ENCODE measurements around the gene SMPD3. TPM values are rescaled to one million over a fixed set of nuclear protein-coding genes. Genes with fewer than 3 reads are reported as not detected.

The SMPD3 gene
- total and polyA plus RNA-seq, 7 donors, result 0.04 to 0.21 (median 0.08) TPM

GRCh38 chr16:68365167-68365817 lies 83.0 kb downstream of the SMPD3 start:
- H3K4me3 ChIP-seq, result no peak overlapping the region
- no peaks in the 10 kb centered on the region for H3K27me3 ChIP-seq (ENCODE audit: insufficient read depth in 3 of 3, low read length in 2 of 3)
- no peak overlapping the region for H3K27ac ChIP-seq
- H3K36me3 ChIP-seq (ENCODE audit: insufficient read depth in 1 of 2, low read depth in 1 of 2), result peaks cover 0 to 8% of the 10 kb centered on the region in 2 donors
- H3K9me3 ChIP-seq, result no peaks in the 10 kb centered on the region
- intact Hi-C loops (cut with DNase I), result loop anchor here in 1 of 2 donors (10.0 kb wide), 1 partner anchor 150 kb away; no protein-coding TSS in a partner anchor
- DNase-seq (no peak), ATAC-seq (peak; percentile 9 to 32 (median 15))
- no peaks in the 10 kb centered on the region for H3K4me1 ChIP-seq
- WGBS, 3 donors, result 39 to 58% (median 40%) methylated on average over 18 of the region's 18 CpGs
- no peak for TF ChIP-seq CTCF (IDR thresholded peaks at IDR 0.05)

- Histone ChIP-seq H3K4me3 (no peak overlapping the region), H3K9me3 (no peaks in the 10 kb centered on the region), H3K4me1 (no peaks in the 10 kb centered on the region), H3K27ac (no peak overlapping the region), H3K36me3 (ENCODE audit: insufficient read depth in 1 of 2, low read depth in 1 of 2) (peaks cover 0 to 12% of the 10 kb centered on the region in 2 donors), H3K27me3 (ENCODE audit: insufficient read depth in 3 of 3, low read length in 2 of 3) (no peaks in the 10 kb centered on the region)
- ATAC-seq (no peak), DNase-seq (no peak)
- TF ChIP-seq CTCF (IDR thresholded peaks at IDR 0.05), result no peak
- intact Hi-C loops (cut with DNase I), result loop anchor here in 1 of 2 donors (10.0 kb wide), 1 partner anchor 150 kb away; no protein-coding TSS in a partner anchor
- 71 to 74% (median 73%) methylated on average over 14 of the region's 14 CpGs for WGBS, 3 donors
Measured at GRCh38 chr16:68364561-68364998, 83.7 kb downstream of the SMPD3 start.

GRCh38 chr16:68363658-68364521 lies 84.4 kb downstream of the SMPD3 start:
- TF ChIP-seq CTCF (IDR thresholded peaks at IDR 0.05), result no peak
- H3K4me1 ChIP-seq, result no peaks in the 10 kb centered on the region
- DNase-seq, result no peak
- H3K9me3 ChIP-seq, result no peaks in the 10 kb centered on the region
- peaks cover 0 to 19% of the 10 kb centered on the region in 2 donors for H3K36me3 ChIP-seq (ENCODE audit: insufficient read depth in 1 of 2, low read depth in 1 of 2)
- 71 to 75% (median 72%) methylated on average over 19 to 22 of the region's 22 CpGs for WGBS, 3 donors
- no peak for ATAC-seq
- H3K4me3 ChIP-seq, result no peak overlapping the region
- intact Hi-C loops (cut with DNase I), result loop anchor here in 1 of 2 donors (10.0 kb wide), 1 partner anchor 151 kb away; no protein-coding TSS in a partner anchor
- no peak overlapping the region for H3K27ac ChIP-seq
- no peaks in the 10 kb centered on the region for H3K27me3 ChIP-seq (ENCODE audit: insufficient read depth in 3 of 3, low read length in 2 of 3)

- intact Hi-C loops (cut with DNase I), result loop anchor here in 1 of 2 donors (10.0 kb wide), 1 partner anchor 152 kb away; no protein-coding TSS in a partner anchor
Measured at GRCh38 chr16:68362947-68363657, 85.2 kb downstream of the SMPD3 start.

More at GRCh38 chr16:68362947-68363657, 85.2 kb downstream of the SMPD3 start:
- DNase-seq, result no peak
- TF ChIP-seq CTCF (IDR thresholded peaks at IDR 0.05), result no peak
- no peak overlapping the region for H3K27ac ChIP-seq
- no peak for ATAC-seq
- no peak overlapping the region for H3K4me3 ChIP-seq
- WGBS, 3 donors, result 74 to 79% (median 78%) methylated on average over 18 of the region's 18 CpGs
- no peaks in the 10 kb centered on the region for H3K4me1 ChIP-seq
- no peaks in the 10 kb centered on the region for H3K9me3 ChIP-seq
- H3K27me3 ChIP-seq (ENCODE audit: insufficient read depth in 3 of 3, low read length in 2 of 3), result no peaks in the 10 kb centered on the region
- peaks cover 0 to 26% of the 10 kb centered on the region in 2 donors for H3K36me3 ChIP-seq (ENCODE audit: insufficient read depth in 1 of 2, low read depth in 1 of 2)
